Stimulated activated CD8-positive, alpha-beta memory T cell treated with anti-CD3 and anti-CD28 coated beads, Interleukin-12 subunit alpha, Interleukin-12 subunit beta, amount 100 ng/mL, for 1 hour (primary cell): Measurements from ENCODE around the gene NOL4L.

Source experiments
- DNase-seq: peaks from one replicate; pipeline ENCODE4 v3.0.0-alpha.2; 2020; ENCODE audit warnings: low read depth

NOL4L gene

DNA sequence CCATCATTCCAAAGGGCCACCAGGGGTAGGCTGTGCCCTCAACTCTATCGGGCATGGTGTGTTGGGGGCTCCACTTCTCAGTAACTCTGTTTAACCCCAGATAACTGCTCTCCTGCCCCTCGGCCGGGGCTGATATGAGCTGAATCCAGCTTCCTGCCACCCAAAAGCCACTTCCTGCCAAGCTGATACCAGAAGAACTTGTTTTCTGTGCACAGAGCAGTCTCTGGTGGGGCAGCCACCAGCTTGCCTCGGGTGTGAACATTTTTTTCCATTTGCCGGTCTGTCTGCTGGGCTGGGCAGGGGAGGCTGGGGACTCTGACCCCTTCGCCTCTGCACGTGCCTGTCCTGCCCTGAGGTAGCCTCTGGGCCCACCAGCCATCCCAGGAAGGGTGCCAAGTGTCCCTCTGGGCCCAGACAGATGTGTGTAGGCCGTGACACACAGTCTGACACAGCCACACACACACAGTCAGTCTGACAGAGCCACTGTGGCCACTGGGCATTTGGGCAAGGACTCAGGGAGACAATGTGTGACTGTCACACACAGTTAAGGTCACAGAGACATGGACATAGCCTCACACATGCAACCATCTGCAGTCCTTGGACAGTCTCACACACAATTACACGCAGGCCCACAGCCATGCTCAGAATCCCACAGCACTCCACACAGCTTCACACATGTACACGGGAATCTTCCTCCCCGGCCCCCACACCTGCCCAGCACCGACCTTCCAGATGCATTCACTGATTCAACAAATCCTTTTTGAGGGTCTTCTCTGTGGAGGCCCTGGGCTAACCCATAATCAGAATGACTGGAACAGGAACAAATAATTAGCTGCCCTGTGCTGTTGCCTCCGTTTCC is 45.1 kb downstream of the NOL4L start:
- peak; percentile 59 for DNase-seq

DNA sequence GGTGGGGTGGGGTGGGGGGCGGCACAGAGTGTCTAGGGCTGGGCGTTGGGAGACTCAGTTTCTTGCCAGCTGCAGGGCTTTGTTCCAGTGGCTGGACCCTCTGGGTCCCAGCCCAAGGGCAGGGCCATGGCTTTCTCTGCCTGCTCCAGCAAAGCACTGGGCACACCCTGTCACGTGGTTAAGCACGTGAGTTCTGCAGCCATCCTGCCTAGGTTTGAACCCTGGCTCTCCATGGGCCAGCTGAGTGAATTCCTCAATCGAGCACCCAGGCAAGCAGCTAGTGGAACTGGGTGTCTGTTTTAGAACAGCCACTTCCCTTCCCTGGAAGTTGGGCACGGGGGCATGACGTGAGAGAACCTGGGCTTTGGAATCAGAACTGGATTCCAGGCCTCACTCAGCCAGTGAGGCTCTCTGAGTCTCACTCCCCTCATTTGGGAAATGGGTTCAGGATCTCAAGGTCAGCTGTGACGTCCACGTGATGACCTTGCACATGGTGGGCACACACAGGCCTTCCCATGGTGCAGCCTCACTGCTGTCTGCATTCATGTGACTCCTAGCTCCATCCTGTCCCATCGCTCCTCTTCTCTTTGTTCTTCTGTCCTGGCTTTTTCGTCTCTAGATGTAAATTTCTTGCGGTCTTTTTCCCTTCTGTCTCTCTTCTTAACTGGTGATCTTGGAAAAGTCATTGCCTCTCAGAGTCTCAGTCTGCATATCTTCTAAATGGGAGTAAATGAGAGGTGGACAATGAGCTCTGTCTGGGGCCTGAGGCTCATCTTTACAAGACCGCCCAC is 45.9 kb downstream of the NOL4L start:
- DNase-seq: no peak

DNA sequence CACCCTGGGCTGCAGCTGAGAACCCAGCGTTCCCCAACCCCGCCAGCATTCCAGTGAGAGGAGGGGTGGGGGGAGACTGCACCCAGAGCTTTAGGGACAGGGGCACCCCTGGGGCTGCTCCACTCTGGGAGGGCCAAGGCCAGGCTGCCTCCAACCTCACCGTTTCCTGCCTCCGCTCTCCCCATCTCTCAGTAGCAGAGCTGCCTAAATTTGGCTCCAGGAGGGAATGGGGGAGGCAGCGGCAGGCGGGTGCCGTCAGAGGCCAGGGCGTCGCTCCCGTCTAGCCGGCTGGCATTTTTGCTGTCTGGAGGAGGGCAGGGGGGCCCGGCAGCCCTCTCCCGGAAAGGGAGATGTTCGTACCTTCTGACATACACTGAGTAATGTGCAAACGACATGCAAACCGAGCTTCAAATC is 46.6 kb downstream of the NOL4L start:
- no peak for DNase-seq

DNA sequence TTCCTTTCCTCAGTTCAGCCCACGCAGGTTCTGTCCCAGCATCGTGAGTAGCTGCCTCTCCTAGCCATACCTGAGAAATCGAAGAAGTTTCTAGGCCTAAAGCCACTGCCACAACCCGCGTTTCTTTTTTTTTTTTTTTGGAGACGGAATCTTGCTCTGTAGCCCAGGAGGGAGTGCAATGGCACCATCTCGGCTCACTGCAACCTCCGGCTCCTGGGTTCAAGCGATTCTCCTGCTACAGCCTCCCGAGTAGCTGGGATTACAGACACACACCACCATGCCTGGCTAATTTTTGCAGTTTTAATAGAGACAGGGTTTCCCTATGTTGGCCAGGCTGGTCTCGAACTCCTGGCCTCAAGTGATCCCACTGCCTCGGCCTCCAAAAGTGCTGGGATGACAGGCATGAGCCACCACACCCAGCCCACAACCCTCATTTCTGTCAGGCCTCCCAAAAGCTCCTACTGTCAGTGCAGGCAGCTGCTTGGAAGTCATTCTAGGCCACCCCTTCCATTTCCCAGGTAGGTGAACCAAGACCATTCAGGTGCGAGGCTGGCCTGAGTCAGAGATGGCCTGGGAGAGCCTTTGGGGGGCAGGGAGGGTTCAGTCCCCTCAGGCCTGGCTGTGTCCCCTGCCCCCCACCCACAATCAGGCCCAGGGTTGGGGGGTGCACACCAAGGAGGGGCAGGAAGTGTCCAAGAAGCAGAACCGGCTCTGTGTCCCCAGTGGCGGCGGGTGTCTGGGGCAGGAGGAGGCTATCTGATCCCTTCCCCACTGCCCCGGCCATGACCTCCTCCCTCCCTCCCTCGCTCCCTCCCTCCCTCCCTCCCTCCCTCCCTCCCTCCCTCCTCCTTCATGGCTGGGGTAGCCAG is 47.2 kb downstream of the NOL4L start:
- DNase-seq: no peak

DNA sequence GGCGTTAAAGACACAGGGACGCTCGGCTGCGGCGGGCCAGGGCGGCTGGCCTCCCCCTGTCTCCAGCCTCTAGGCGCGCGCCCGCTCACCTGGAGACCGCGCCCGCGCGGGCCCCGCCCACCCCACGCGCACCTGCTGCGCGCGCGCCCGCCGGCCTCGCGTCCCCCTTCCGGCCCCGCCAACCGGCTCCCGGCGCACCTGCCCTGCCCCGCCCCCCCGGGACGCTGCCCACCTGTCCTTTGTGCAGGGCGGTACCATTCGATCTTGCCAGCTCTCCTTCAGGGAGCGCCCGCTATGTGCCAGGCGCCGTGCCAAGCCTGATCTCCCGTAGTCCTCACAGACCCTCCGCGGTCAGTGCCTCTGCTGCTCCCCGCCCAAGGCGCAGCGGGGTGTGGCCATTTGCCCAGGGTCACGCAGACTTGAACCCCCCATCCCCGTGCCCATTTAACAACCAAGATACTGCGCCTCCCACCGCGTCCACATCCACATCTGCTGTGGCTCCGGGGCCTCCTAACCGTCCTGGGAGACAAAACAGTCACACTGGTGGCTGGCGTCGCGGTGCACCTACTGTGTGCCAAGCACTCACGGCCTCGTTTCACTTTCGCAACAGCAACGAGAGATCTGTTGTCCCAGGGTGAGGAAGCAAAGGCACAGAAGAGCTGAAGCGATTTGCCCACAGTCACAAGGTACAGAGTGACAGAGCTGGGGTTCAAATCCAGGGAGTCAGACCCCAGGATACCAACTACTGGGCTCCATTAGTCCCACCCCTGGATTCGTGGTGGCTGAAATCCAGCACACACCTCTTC is 48.1 kb downstream of the NOL4L start:
- DNase-seq: no peak

DNA sequence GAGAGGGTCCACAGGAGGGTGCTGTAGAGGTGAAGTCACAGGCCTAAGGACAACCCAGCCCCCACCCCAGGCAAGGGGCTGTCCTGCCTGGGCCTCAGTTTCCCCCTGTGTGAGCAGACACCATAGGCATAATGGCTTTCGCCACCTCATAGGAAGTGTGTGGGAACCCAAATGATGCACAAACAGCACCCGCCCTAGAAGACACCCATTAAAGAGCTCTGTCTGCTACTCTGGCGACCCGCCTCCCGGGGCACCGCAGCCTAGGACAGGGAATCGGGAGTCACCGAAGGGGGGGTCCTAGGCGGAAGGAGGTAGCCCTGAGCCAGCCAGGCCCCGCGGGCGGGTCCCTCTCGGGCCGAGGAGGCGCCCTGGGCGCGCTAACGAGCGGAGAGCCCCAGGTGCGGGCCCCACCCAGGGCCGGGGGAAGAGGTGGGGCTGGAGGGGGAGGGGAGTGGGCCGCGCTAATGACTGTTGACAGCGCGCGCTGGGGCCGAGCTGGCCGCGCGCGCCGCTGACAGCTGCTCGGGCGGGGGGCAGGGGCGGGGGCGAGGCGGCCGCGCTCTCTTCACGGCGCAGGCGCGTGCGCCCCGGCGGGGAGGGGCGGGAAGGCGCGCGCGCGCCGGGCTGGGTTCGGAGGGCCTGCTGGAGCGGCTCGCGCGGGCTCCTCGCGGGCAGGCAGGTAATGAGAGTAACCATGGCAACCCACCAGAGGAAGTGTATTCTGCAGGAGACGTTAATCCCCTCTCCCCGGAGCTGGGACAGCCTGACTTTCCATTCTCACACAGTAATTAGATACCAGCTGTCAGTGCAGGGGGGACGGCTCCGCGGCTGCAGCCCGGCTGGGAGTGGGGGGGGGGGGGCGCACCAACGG is 48.9 kb downstream of the NOL4L start:
- DNase-seq: peak; percentile 53

DNA sequence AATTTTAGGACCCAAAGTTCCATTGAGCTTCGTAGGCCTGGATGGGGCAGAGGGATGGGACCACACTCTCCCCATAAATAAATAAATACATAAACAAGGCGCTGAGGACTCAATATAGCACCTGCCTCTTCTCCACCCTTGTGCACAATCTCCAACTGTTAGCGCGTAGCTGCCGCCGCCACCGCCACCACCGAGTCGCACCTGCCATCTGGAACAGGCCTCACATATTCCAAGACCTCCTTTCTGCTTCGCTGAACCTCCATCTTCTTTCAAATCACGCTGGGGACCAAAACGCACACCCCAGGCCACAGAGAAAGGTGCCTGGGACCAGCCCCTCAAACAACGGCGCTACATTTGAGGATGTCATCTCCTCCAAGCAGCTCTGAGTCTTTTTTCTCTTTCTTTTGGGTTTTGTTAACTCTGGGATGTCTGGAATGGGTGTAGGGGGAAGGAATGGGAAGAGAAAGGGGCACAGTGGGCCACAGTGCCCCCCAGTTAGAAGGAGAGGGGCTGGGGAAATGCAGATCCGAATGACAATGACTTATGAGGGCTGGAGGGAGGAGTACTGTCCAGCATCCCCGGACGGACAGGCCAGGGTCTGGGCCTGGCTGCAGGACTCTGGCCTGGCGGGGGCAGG is 49.7 kb downstream of the NOL4L start:
- no peak for DNase-seq

DNA sequence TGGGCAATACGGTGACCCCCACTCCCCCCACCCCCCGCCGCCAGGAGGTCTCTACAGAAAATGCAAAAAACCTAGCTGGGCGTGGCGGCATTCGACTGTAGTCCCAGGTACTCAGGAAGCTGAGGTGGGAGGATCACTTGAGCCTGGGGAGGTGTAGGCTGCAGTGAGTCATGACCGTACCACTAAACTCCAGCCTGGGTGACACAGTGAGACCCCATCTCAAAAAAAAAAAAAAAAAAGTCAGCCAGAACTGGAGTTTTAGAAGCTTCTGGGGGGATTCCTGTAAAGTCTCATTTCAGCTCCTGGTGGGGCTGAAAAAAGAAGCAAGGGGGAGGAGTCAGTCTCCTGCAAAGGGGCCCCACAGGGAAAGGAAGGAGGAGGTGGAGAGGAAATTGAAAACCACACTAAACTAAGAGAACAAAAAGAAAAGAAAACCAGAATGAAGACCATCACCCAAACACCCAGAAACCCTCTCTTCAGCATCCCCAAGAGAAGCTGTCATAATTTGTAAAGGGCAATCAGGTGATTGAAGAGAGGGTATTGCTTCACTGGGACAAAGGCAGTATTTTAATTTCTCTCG is 50.4 kb downstream of the NOL4L start:
- peak; percentile 44 for DNase-seq

DNA sequence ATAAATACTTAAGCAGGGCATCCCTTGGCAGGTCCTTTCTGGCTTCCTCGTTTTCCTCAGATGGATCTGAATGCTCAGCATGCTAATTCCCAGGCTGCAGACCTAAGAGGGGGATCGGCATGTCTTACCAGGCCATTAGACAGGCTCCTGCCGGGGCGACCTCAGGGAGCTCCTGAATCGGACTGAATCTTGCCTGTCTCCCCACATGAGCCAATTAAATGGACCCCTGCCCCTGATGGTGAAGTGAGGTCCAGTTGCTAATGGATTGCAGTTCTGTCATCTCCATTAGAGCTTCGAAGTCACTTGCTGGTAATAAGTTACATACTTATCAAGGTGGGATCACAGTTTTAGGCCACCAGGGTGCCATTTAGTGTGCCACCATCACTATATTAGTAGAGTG is 51.4 kb downstream of the NOL4L start:
- no peak for DNase-seq

DNA sequence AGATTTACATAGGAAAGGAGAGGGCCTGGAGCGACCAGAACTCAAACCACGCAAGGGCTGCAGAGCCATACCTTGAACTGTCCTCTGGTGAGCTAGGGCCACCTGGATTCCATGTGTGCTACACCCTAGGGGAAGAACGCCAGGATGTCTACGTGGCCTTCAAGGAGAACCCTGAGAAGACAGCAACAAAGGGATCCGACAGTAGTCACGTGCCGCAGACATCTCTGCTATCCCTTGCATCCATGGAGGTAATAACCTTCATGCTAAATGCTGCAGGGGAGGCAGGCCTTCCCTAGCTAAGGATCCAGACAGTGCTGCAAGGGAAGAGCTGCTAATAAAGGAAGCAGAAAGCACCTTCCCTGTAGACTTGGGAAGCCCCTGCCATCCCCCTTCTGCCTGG is 52.9 kb downstream of the NOL4L start:
- no peak for DNase-seq

DNA sequence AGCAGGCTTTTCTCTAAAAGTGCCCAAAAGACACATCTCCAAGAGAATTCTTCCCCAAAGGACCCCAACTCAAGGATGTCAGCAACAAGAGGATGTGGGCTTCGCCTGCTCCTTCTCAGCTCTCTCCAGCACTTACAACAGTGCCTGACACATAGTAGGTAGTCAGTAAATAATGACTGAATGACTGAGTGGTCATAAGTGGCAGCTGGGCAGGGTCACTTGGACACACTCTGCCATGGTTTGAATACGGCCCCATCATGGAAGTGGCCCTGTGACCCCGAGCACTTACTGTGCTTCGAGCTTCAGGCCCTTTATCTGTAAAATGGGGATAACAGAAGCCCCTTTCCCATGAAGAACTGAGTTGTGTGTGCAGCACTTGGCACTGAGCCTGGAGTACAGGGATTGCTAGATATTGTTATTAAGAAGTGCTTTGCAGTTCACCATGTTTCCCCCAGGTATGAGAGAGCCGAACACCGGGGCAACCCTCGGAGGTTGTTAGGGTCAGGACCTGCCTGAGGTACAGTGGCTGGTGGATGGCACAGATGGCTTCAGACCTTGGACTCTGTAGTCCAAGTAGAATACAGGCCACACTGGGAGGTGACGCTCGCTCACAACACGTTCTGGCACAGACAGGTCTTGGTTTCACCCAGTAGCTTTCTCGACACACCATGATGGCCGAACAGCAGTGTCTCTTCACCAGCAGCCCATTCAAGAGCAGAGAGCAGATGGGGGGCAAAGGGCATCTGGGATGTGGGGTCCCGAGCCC is 56.0 kb downstream of the NOL4L start:
- no peak for DNase-seq

DNA sequence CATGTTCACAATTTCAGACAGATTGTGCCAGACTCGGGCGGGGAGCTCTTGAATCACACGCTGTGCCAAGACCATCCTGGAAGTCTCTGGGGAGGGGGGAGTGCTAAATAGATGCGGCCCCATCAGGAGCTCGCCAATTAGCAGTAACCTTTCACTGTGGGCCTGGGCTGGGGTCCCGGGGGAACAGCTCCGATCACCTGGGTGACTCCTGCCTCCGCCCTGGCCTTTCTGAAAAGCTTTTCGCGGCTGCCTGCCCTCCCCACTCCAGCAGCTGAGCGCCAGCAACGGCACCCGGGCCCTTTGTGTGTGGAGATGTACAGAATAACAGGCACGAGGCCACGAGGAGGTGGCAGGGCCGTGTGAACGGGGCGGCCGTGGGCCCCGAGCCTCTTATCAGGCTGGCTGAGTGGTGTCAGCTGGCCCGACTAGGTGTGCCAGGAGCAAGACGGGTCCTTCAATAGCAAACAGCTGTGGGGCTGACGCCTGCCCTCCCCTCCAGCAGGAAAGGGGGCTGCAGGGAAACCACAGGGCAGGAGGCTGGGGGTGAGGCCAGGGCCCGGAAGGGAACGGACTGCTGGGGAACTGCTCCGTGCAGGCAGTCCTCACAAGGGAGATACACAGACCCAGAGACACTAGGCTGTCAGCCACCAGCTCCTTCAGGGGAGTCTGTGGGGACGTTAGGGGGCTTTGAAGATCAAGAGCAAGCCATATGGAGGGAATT is 56.8 kb downstream of the NOL4L start:
- DNase-seq: no peak

DNA sequence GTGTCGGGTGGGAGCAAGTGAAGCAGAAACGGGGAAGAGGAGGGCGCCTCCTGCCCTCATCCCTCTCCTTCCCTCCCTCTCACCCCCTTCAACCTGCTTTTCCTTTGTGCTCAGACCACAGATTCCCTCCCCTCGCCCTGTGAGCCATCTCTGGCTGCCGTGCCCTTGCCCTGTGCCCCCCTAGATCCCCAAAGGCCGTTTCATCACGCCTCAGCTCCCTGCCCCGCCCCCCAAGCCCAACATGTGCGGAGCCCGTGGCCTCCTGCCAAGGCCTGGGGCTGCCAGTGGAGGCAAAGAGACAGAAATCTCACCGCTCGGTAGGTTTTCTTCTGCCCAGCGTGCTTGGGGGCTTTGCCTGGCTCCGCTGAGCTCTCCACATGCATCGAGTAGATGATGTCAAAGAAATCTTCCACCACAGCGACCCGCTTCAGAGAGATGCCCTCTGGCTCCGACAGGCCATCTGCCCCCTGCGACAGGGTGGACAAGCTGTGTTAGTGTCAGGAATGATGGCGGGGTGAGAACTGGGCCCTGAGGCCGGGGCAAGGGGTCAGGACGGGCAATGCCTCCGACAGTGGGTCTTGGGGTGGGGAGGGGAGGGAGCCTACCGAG is 57.6 kb downstream of the NOL4L start:
- no peak for DNase-seq

DNA sequence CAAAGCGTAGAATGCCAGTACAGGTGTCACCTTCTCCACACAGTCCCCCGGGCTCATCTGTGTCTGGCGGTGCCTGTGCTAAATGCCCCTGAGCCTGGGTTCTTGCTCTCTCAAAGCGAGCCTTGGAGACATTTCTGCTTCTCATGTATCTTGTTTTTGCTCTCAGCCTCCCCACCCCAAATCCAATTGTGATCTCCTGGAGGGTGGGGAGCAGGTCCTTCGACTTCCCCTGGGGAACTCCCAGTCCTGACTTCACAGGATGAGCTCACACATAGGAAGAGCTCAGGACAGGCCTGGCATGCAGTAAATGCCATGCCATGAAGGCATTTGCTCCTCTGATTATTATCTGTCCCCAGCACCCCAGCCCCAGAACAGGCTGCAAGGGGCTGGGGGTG is 58.1 kb downstream of the NOL4L start:
- DNase-seq: no peak

DNA sequence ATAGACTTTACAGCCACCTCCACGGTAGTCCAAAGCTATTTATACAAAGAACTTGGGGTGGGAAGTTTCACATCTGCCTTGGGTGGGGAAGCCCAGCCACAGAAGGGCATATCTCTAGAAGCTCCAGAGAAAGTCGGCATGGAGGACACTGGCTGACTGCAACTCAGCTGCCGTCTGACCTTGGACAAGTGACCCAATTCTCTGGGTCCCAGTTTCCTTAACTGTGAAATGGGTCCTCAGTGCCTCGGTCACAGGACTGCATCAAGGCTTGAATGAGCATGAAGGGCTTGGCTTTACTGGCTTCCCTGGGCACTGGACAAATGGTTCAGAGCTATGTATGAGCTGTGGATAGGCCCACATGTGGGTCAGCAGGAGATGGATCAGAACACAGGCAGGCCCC is 58.6 kb downstream of the NOL4L start:
- no peak for DNase-seq

DNA sequence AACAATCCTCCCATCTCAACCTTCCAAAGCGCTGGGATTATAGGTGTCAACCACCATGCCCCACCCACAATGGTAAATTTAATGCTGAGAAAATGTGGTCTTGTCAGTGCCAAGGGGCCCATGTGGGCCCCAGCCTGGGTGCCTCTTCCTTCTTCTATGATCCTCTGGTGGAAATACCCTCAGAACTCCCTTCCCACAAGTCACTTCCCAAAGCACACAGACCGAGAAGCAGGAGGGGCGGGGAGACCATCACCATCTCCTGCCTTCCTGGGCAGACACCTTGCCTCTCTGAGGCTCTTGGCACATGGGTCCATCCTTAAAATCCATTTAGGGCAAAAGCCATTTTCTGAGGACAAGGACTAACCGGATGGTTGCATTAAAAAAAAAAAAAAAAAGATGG is 59.0 kb downstream of the NOL4L start:
- no peak for DNase-seq

DNA sequence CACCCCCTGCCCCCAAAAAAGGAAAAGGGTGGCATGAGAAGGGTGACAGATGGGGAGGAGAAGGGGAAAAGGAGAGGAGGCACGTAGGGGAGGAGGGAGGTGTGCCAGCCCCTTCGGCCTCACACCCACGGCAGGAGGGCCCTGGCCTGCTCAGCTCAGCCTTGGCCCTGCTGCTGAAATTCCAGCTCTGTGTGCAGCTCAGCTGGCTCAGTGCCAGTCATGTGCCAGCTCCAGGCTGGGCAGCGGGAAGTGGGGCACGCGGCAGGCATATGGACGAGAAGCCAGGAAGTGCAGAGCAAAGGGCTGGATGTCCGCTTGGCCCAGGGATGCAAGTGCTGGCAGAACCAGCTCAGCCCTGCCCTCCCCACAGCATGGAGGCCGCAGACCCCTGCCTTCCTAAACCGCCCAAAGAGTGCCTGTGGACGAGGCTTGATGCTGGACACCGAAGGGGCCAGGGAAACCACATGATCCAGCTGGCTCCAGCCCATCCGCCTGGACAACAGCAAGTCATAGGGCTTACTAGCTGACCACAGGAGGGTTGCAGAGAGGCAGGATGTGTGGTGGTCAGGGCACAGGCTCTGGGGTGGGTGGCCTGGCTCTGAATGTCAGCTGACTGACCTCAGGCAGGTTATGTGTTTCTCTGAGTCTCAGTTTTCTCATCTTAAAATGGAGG is 60.2 kb downstream of the NOL4L start:
- no peak for DNase-seq
